K562 (cell line): ENCODE data around the gene BTBD1. TPM values are rescaled to one million over a fixed set of nuclear protein-coding genes. Genes with fewer than 3 reads are reported as not detected.

Experiments used
- CEBPZ ChIP-seq: fragments of 150-350 bp; IDR thresholded peaks from 2 replicates; pipeline ENCODE4 v1.6.1; 2014; ENCODE audit warnings: low read depth, mild to moderate bottlenecking, low read length, borderline replicate concordance
- NELFE ChIP-seq: IDR thresholded peaks from 2 replicates; pipeline ENCODE4 v1.6.1; 2011; ENCODE audit warnings: mild to moderate bottlenecking; ENCODE audit not compliant: insufficient read depth, insufficient read length
- TARDBP ChIP-seq: fragments of 450-650 bp; IDR thresholded peaks from 2 replicates; pipeline ENCODE4 v1.6.1; 2016
- ZBTB40 ChIP-seq, 2 experiments: fragments of 450-650 bp in 1 of 2; sonication (generic) in 1 of 2; formaldehyde crosslinking in 1 of 2; IDR thresholded peaks; 2 replicates each; pipeline versions ENCODE4 v1.7.1 to v1.9.0; 2016 to 2022; ENCODE audit warnings: inconsistent platforms in 1 of 2, mild to moderate bottlenecking in 1 of 2, missing genetic modification reagents in 1 of 2
- polyA plus RNA-seq, 8 experiments: library from polyadenylated mRNA; depleted of rRNA in 4 of 8; stranded (reverse) in 5 of 8; unstranded in 3 of 8; fragments of >200 nt; fragmentation: Nextera tagmentation in 2 of 8; fragmentation: Illumina TruSeq in 1 of 8; extraction: Ambion mirVana in 2 of 8; extraction: Trizol in 1 of 8; gene quantifications; 2 replicates each; pipeline versions ENCODE4 v1.2.1 to v1.2.3, GENCODE V29; 2011 to 2014; ENCODE audit warnings: inconsistent platforms in 1 of 8, missing spikeins in 1 of 8
- total RNA-seq, 7 experiments: library from RNA; depleted of rRNA in 6 of 7; stranded (reverse); fragments of >200 nt in 6 of 7; fragmentation: Illumina TruSeq in 2 of 7; extraction: Trizol in 2 of 7; gene quantifications; 2 replicates each; pipeline versions ENCODE4 v1.2.1 to v1.2.3, GENCODE V29; 2011 to 2021; ENCODE audit warnings: low replicate concordance in 1 of 7

BTBD1 gene
- total and polyA plus RNA-seq, 9 of the 15 experiments (the other 6 are each of a cell fraction or from before 2014, with no cell fraction given), result 19.4 to 106 (median 90.4) TPM

GRCh38 chr15:82972990-82973389 is 94.1 kb downstream of the BTBD1 start (continued):
- TF ChIP-seq ZBTB40 (IDR thresholded peaks at IDR 0.05) (no peak), ZBTB40 (CRISPR knock-in tag; IDR thresholded peaks at IDR 0.05) (no peak), TARDBP (no peak), CEBPZ (no peak), NELFE (no peak)
